ENCODE measurements around the gene TAAR8.

TAAR8 gene

DNA sequence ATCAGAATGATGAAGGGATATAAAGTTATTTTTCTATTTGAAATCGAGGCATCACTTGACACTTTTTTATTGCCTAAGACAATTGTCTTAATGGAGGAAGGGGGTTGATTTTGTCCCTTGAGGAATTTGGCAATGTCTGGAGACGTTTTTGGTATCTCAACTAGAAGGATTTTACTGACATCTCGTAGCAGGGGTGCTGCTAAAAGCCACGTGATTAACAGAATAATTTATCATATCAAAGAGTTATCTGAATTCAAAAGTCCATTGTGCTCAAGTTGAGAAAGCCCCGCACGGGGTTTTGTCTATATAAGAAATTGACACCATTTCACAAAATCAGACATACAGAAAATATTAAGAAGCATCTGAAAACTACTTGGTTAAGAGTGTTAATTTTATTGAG, 16.1 kb downstream of the TAAR8 start:
- no peak overlapping the region for H3K4me3 ChIP-seq (ENCODE audit: low read depth, low read length)
- TF ChIP-seq, protein P1, sequence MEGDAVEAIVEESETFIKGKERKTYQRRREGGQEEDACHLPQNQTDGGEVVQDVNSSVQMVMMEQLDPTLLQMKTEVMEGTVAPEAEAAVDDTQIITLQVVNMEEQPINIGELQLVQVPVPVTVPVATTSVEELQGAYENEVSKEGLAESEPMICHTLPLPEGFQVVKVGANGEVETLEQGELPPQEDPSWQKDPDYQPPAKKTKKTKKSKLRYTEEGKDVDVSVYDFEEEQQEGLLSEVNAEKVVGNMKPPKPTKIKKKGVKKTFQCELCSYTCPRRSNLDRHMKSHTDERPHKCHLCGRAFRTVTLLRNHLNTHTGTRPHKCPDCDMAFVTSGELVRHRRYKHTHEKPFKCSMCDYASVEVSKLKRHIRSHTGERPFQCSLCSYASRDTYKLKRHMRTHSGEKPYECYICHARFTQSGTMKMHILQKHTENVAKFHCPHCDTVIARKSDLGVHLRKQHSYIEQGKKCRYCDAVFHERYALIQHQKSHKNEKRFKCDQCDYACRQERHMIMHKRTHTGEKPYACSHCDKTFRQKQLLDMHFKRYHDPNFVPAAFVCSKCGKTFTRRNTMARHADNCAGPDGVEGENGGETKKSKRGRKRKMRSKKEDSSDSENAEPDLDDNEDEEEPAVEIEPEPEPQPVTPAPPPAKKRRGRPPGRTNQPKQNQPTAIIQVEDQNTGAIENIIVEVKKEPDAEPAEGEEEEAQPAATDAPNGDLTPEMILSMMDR (IDR thresholded peaks at IDR 0.05; ENCODE audit: insufficient read depth, low read depth, low read length, missing control alignments): no peak

DNA sequence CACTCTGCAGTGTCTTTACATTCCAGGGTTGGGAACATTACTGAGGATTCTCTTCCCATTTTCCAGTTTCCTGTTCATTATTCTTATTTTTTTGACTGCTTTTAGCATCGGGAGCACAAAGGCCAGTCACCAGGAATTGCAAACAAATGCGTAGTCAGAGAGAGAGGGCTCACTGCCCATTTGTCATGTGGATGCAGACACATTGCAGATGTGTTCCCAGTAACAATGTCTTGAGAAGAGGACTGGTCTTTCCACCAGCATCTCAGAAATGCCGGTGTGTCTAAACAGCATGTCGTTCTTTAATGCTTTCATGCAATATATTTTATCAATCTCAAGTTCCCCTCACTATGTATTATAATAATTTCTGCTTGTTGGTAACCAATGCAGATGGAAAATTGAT, 16.7 kb downstream of the TAAR8 start:
- no peak for DNase-seq (ENCODE audit: low read depth)
- no peak overlapping the region for H3K4me3 ChIP-seq (ENCODE audit: low read depth, low read length)
- TF ChIP-seq, protein P1 (IDR thresholded peaks at IDR 0.05; ENCODE audit: insufficient read depth, low read depth, low read length, missing control alignments): no peak

More for the DNA sequence above, 16.1 kb downstream of the TAAR8 start:
- DNase-seq (ENCODE audit: low read depth): no peak

DNA sequence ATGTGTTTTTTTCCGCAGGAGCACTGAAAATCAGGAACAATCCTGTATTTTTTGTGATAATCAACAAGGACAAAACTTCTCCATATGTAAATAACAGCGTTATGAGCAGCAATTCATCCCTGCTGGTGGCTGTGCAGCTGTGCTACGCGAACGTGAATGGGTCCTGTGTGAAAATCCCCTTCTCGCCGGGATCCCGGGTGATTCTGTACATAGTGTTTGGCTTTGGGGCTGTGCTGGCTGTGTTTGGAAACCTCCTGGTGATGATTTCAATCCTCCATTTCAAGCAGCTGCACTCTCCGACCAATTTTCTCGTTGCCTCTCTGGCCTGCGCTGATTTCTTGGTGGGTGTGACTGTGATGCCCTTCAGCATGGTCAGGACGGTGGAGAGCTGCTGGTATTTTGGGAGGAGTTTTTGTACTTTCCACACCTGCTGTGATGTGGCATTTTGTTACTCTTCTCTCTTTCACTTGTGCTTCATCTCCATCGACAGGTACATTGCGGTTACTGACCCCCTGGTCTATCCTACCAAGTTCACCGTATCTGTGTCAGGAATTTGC, 17.8 kb downstream of the TAAR8 start, which contains the start of gene TAAR6:
Gene TAAR6 (plus strand): TSS at position 102 of the 557 bp plus-strand sequence. CDS start 0 bp downstream, at position 102.
- no peak within 1 kb of the TSS for H3K4me3 ChIP-seq (ENCODE audit: low read depth, low read length)
- no peak for DNase-seq (ENCODE audit: low read depth)
- TF ChIP-seq, protein P1 (IDR thresholded peaks at IDR 0.05; ENCODE audit: insufficient read depth, low read depth, low read length, missing control alignments): no peak

DNA sequence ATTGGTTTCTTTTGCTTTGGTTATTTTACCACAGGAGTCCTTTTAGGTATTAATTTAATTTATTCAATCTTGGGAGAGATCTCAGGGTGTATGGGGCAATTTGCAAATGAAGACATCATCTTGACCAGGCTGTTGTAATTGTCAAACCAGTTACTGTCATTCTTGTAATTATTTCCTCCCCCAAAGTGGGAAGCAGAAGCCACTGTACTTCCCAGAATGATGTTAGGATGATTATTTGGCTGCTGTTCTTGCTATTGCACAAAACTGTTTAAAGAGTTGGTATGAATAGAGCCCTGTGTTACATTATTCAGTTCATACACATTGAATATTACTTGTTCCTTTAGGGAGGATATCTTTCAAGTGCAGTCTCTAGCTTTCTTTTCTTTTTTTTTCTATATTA, 19.3 kb downstream of the TAAR8 start:
- DNase-seq (ENCODE audit: low read depth): no peak
- H3K4me3 ChIP-seq (ENCODE audit: low read depth, low read length): no peak overlapping the region
- TF ChIP-seq, protein P1 (IDR thresholded peaks at IDR 0.05; ENCODE audit: insufficient read depth, low read depth, low read length, missing control alignments): no peak

DNA sequence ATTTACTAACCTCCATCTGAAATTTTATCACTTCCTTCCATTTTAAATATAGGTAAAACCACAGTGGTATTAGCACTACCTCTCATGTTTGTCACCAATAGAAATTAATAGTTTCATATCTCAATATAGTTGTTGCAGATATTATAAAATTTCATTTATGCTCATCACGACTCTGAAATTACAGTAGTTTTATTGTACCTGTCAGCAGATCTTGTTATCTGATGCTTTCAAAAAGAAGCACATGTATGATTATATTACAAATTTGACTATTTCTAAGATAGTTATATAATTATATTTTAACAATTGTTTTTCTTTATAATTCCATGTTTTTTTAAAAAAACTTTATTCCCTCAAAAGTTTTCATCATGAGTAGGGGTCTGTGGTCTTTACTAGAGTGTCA, 32.2 kb downstream of the TAAR8 start:
- no peak overlapping the region for H3K4me3 ChIP-seq (ENCODE audit: low read depth, low read length)
- TF ChIP-seq, protein P1 (IDR thresholded peaks at IDR 0.05; ENCODE audit: insufficient read depth, low read depth, low read length, missing control alignments): no peak
- no peak for DNase-seq (ENCODE audit: low read depth)

DNA sequence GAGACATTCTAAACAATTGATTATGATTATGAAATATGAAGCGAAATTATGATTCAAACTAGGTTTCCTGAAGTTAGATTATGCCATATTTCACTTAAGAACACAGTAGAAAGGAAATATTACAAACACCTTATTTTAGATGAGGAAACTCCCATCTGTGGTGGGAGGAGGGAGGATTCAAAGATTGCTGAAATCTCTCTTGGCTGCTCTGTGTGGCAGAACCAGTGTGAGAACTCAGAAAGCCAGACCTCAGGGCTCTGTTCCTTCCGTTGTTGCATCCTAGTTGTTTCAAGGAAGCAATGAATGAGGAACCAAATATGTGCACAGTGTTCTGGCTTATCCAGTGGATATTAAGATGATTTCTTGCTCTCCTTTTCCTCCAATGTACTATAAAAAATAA, 35.0 kb downstream of the TAAR8 start:
- no peak for DNase-seq (ENCODE audit: low read depth)
- TF ChIP-seq, protein P1 (IDR thresholded peaks at IDR 0.05; ENCODE audit: insufficient read depth, low read depth, low read length, missing control alignments): no peak
- H3K4me3 ChIP-seq (ENCODE audit: low read depth, low read length): no peak overlapping the region

DNA sequence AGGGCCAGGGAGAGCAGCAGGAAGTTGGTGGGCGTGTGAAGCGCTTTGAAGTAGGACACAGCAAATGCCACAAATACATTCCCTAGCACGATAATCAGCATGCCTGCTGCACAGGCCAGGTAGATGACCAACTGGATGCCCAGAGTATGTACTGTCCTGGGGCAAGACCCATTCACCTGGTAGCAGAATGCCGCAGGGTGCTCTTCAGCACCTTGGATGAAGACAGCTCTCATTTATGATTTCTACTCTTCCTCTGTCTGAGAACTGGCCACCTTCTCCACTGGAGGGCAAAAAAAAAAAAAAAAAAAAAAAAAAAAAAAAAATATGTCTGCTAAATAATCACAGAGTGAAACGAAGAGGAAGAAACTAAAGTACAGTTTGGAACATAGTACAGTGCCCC, 37.0 kb downstream of the TAAR8 start, which contains the start of gene TAAR5:
Gene TAAR5 (minus strand): TSS at position 288 of the 400 bp plus-strand sequence. CDS start 55 bp downstream, at position 233.
- TF ChIP-seq, protein P1 (IDR thresholded peaks at IDR 0.05; ENCODE audit: insufficient read depth, low read depth, low read length, missing control alignments): no peak
- no peak within 1 kb of the TSS for H3K4me3 ChIP-seq (ENCODE audit: low read depth, low read length)
- no peak for DNase-seq (ENCODE audit: low read depth)
